ENCODE data around the gene NUP88. TPM values are rescaled to one million over a fixed set of nuclear protein-coding genes. Genes with fewer than 3 reads are reported as not detected.
A peak's percentile ranks its signal among the peaks of the same experiment; 100 is the strongest.

The NUP88 gene
- total RNA-seq (10 to 100 TPM; 56.5 to 86.0 TPM), polyA plus RNA-seq (ENCODE audit: insufficient read length in 2 of 2) (10 to 100 TPM; 41.3 to 57.5 TPM)
- long read RNA-seq, donor 1, transcript NUP88-207 (17 exons, 2,916 nt) = major isoform, 5 of 199 reads
- long read RNA-seq, donor 1, partial matches to known transcripts = 138 of 199 reads
- long read RNA-seq, donor 1, other reads (novel, unspliced or antisense) = 54 of 199 reads
- long read RNA-seq, donor 2, partial matches to known transcripts = 0 of 3 reads
- long read RNA-seq, donor 2, other reads (novel, unspliced or antisense) = 0 of 3 reads
- long read RNA-seq, donor 3, partial matches to known transcripts = 0 of 4 reads
- long read RNA-seq, donor 3, other reads (novel, unspliced or antisense) = 0 of 4 reads
- long read RNA-seq, donor 4, partial matches to known transcripts = 17 of 25 reads
- long read RNA-seq, donor 4, other reads (novel, unspliced or antisense) = 0 of 25 reads

- peak; percentile 96 to 99 (median 99) for DNase-seq (ENCODE audit: low read depth in 4 of 6, low spot score in 6 of 6)
- under 1% methylated on average over 49 of the region's 49 CpGs for WGBS (ENCODE audit: insufficient coverage)
- Histone ChIP-seq H3K4me1 (ENCODE audit: control insufficient read depth, insufficient read depth, low read length) (peaks cover 11% of the 10 kb centered on the region), H3K9me3 (ENCODE audit: control insufficient read depth, insufficient read depth, low read length) (no peaks in the 10 kb centered on the region), H3K36me3 (ENCODE audit: control insufficient read depth, insufficient read depth, low read length) (peaks cover 36% of the 10 kb centered on the region), H3K27me3 (ENCODE audit: control insufficient read depth, insufficient read depth, low read length) (no peaks in the 10 kb centered on the region), H3K27ac (ENCODE audit: low read depth, low read length) (peak within 1 kb of the TSS; percentile 87), H3K4me3 (ENCODE audit: low read depth, low read length) (peak within 1 kb of the TSS; percentile 96)
Measured at GRCh38 chr17:5419356-5419958, at the start of gene NUP88. NUP88 (minus strand) TSS chr17:5419662; CDS start chr17:5419650, 12 bp downstream.

GRCh38 chr17:5468075-5468473 is 48.6 kb upstream of the NUP88 start:
- Histone ChIP-seq H3K36me3 (ENCODE audit: control insufficient read depth, insufficient read depth, low read length) (no peaks in the 10 kb centered on the region), H3K4me3 (ENCODE audit: low read depth, low read length) (peak overlapping the region; percentile 82), H3K27ac (ENCODE audit: low read depth, low read length) (peak overlapping the region; percentile 61), H3K27me3 (ENCODE audit: control insufficient read depth, insufficient read depth, low read length) (no peaks in the 10 kb centered on the region), H3K4me1 (ENCODE audit: control insufficient read depth, insufficient read depth, low read length) (peaks cover 19% of the 10 kb centered on the region), H3K9me3 (ENCODE audit: control insufficient read depth, insufficient read depth, low read length) (no peaks in the 10 kb centered on the region)
- under 1% methylated on average over 17 of the region's 17 CpGs for WGBS (ENCODE audit: insufficient coverage)
- peak in 1 of 6 donors; percentile 1 for DNase-seq (ENCODE audit: low read depth in 4 of 6, low spot score in 6 of 6)

- 0% methylated on average over 7 of the region's 8 CpGs for WGBS (ENCODE audit: insufficient coverage)
- no peak overlapping the region for H3K27ac ChIP-seq (ENCODE audit: low read depth, low read length)
- no peaks in the 10 kb centered on the region for H3K36me3 ChIP-seq (ENCODE audit: control insufficient read depth, insufficient read depth, low read length)
- H3K4me3 ChIP-seq (ENCODE audit: low read depth, low read length) = peak overlapping the region; percentile 82
- peaks cover 19% of the 10 kb centered on the region for H3K4me1 ChIP-seq (ENCODE audit: control insufficient read depth, insufficient read depth, low read length)
- no peak for DNase-seq (ENCODE audit: low read depth in 4 of 6, low spot score in 6 of 6)
- H3K9me3 ChIP-seq (ENCODE audit: control insufficient read depth, insufficient read depth, low read length) = no peaks in the 10 kb centered on the region
- H3K27me3 ChIP-seq (ENCODE audit: control insufficient read depth, insufficient read depth, low read length) = no peaks in the 10 kb centered on the region
Measured at GRCh38 chr17:5467416-5467815, 48.0 kb upstream of the NUP88 start.

GRCh38 chr17:5466295-5466694 is 46.8 kb upstream of the NUP88 start:
- H3K36me3 ChIP-seq (ENCODE audit: control insufficient read depth, insufficient read depth, low read length) = peaks cover 4% of the 10 kb centered on the region
- no peaks in the 10 kb centered on the region for H3K9me3 ChIP-seq (ENCODE audit: control insufficient read depth, insufficient read depth, low read length)
- 80% methylated on average over 1 of the region's 4 CpGs for WGBS (ENCODE audit: insufficient coverage)
- H3K27ac ChIP-seq (ENCODE audit: low read depth, low read length) = no peak overlapping the region
- no peak overlapping the region for H3K4me3 ChIP-seq (ENCODE audit: low read depth, low read length)
- no peaks in the 10 kb centered on the region for H3K27me3 ChIP-seq (ENCODE audit: control insufficient read depth, insufficient read depth, low read length)
- peaks cover 19% of the 10 kb centered on the region for H3K4me1 ChIP-seq (ENCODE audit: control insufficient read depth, insufficient read depth, low read length)
- DNase-seq (ENCODE audit: low read depth in 4 of 6, low spot score in 6 of 6) = no peak

- no peaks in the 10 kb centered on the region for H3K27me3 ChIP-seq (ENCODE audit: control insufficient read depth, insufficient read depth, low read length)
- WGBS (ENCODE audit: insufficient coverage) = 87% methylated on average over 6 of the region's 10 CpGs
- no peak overlapping the region for H3K27ac ChIP-seq (ENCODE audit: low read depth, low read length)
- H3K9me3 ChIP-seq (ENCODE audit: control insufficient read depth, insufficient read depth, low read length) = no peaks in the 10 kb centered on the region
- H3K4me1 ChIP-seq (ENCODE audit: control insufficient read depth, insufficient read depth, low read length) = peaks cover 19% of the 10 kb centered on the region
- no peak overlapping the region for H3K4me3 ChIP-seq (ENCODE audit: low read depth, low read length)
- peaks cover 17% of the 10 kb centered on the region for H3K36me3 ChIP-seq (ENCODE audit: control insufficient read depth, insufficient read depth, low read length)
- DNase-seq (ENCODE audit: low read depth in 4 of 6, low spot score in 6 of 6) = no peak
Measured at GRCh38 chr17:5464717-5465507, 45.5 kb upstream of the NUP88 start.

- H3K4me3 ChIP-seq (ENCODE audit: low read depth, low read length) = no peak overlapping the region
- 74% methylated on average over 6 of the region's 8 CpGs for WGBS (ENCODE audit: insufficient coverage)
- H3K9me3 ChIP-seq (ENCODE audit: control insufficient read depth, insufficient read depth, low read length) = no peaks in the 10 kb centered on the region
- DNase-seq (ENCODE audit: low read depth in 4 of 6, low spot score in 6 of 6) = peak in 1 of 6 donors; percentile 36
- peaks cover 52% of the 10 kb centered on the region for H3K36me3 ChIP-seq (ENCODE audit: control insufficient read depth, insufficient read depth, low read length)
- no peak overlapping the region for H3K27ac ChIP-seq (ENCODE audit: low read depth, low read length)
- peaks cover 3% of the 10 kb centered on the region for H3K4me1 ChIP-seq (ENCODE audit: control insufficient read depth, insufficient read depth, low read length)
- no peaks in the 10 kb centered on the region for H3K27me3 ChIP-seq (ENCODE audit: control insufficient read depth, insufficient read depth, low read length)
Measured at GRCh38 chr17:5446786-5447185, 27.3 kb upstream of the NUP88 start.

- Histone ChIP-seq H3K27me3 (ENCODE audit: control insufficient read depth, insufficient read depth, low read length) (no peaks in the 10 kb centered on the region), H3K4me1 (ENCODE audit: control insufficient read depth, insufficient read depth, low read length) (peaks cover 3% of the 10 kb centered on the region), H3K27ac (ENCODE audit: low read depth, low read length) (no peak overlapping the region), H3K4me3 (ENCODE audit: low read depth, low read length) (no peak overlapping the region), H3K36me3 (ENCODE audit: control insufficient read depth, insufficient read depth, low read length) (peaks cover 45% of the 10 kb centered on the region), H3K9me3 (ENCODE audit: control insufficient read depth, insufficient read depth, low read length) (no peaks in the 10 kb centered on the region)
- DNase-seq (ENCODE audit: low read depth in 4 of 6, low spot score in 6 of 6) = no peak
- WGBS (ENCODE audit: insufficient coverage) = 94% methylated on average over 22 of the region's 22 CpGs
Measured at GRCh38 chr17:5444209-5444608, 24.7 kb upstream of the NUP88 start.

- Histone ChIP-seq H3K4me1 (ENCODE audit: control insufficient read depth, insufficient read depth, low read length) (peaks cover 3% of the 10 kb centered on the region), H3K27me3 (ENCODE audit: control insufficient read depth, insufficient read depth, low read length) (no peaks in the 10 kb centered on the region), H3K36me3 (ENCODE audit: control insufficient read depth, insufficient read depth, low read length) (peaks cover 45% of the 10 kb centered on the region), H3K27ac (ENCODE audit: low read depth, low read length) (no peak overlapping the region), H3K4me3 (ENCODE audit: low read depth, low read length) (no peak overlapping the region), H3K9me3 (ENCODE audit: control insufficient read depth, insufficient read depth, low read length) (no peaks in the 10 kb centered on the region)
- 100% methylated on average over 2 of the region's 6 CpGs for WGBS (ENCODE audit: insufficient coverage)
- DNase-seq (ENCODE audit: low read depth in 4 of 6, low spot score in 6 of 6) = no peak
Measured at GRCh38 chr17:5443728-5444127, 24.3 kb upstream of the NUP88 start.

GRCh38 chr17:5439446-5439764 is 19.9 kb upstream of the NUP88 start:
- Histone ChIP-seq H3K36me3 (ENCODE audit: control insufficient read depth, insufficient read depth, low read length) (peaks cover 43% of the 10 kb centered on the region), H3K9me3 (ENCODE audit: control insufficient read depth, insufficient read depth, low read length) (no peaks in the 10 kb centered on the region), H3K4me3 (ENCODE audit: low read depth, low read length) (peak overlapping the region; percentile 66), H3K27ac (ENCODE audit: low read depth, low read length) (peak overlapping the region; percentile 60), H3K27me3 (ENCODE audit: control insufficient read depth, insufficient read depth, low read length) (no peaks in the 10 kb centered on the region), H3K4me1 (ENCODE audit: control insufficient read depth, insufficient read depth, low read length) (peaks cover 9% of the 10 kb centered on the region)
- DNase-seq (ENCODE audit: low read depth in 4 of 6, low spot score in 6 of 6) = no peak
- no CpG with 5 or more reads among the region's 1 CpG for WGBS (ENCODE audit: insufficient coverage)

All from spinal cord (tissue), 10 donors.